HG03060 (cell line): ENCODE results near the gene SPG7.
"Not testable (repeated sequence)": the region's sequence is repeated elsewhere in the genome, so short reads cannot be mapped to it uniquely, and the experiment has no call there.

Source experiments
- ATAC-seq: cut with Tn5 transposase; IDR thresholded peaks from one replicate; pipeline ENCODE4 v1.9.1; 2021; ENCODE audit warnings: low read depth, moderate number of reproducible peaks; ENCODE audit not compliant: unreplicated experiment

Gene SPG7

DNA sequence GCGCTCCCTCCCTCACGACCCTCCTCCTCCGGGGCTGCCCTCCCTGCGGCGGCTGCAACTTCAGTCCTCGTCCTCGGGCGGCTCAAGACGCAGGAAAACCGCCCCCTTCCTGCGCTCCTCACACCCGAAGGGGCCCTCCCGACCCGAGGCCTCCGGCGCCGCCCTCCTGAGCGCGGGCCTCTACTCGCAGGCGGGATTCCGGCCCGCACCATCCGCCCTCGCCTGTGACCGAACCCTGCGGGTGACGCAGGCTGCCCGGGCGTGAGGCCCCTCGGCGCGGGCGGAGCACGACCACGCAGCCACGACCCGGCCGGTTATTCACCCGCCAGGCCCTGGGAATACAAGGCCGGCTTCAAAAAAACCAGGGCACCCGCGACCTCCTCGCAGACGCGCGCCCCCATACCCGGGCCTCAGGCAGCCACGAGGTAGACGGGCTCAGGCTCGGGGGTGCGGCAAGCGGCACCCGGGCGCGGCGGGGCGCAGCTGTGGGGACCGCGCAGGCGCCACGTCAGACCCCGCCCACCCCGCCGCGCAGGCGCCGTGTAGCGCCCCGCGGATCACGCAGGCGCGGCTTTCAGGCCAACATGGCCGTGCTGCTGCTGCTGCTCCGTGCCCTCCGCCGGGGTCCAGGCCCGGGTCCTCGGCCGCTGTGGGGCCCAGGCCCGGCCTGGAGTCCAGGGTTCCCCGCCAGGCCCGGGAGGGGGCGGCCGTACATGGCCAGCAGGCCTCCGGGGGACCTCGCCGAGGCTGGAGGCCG lies at the start of gene SPG7:
SPG7 (plus strand) TSS at position 570 of the 757 bp plus-strand sequence; CDS start at position 585, 15 bp downstream.
- ATAC-seq = peak; percentile 35

DNA sequence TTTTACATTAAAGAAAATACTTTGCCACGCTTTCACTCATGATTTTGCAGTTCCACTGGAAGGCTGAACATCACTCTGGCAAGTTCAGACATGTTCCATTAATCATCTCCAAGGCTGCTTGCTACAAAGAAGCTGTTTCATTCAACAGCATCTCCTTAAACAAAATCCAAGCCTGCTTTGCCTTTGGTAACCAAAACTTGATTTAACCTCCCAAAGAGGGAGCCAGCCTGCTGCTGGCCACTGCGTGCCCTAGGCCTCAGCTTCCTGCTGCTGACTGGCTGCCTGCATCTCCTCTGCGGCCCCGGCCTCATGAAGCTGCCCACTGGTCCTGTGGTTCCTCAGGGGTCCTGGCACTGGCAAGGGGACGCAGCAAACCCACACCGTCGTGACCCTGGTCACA lies 49.7 kb upstream of the SPG7 start:
- ATAC-seq = no peak

GRCh38 chr16:89458967-89459366 lies 49.2 kb upstream of the SPG7 start:
- ATAC-seq = no peak

GRCh38 chr16:89460556-89460955 lies 47.6 kb upstream of the SPG7 start:
- no peak for ATAC-seq

DNA sequence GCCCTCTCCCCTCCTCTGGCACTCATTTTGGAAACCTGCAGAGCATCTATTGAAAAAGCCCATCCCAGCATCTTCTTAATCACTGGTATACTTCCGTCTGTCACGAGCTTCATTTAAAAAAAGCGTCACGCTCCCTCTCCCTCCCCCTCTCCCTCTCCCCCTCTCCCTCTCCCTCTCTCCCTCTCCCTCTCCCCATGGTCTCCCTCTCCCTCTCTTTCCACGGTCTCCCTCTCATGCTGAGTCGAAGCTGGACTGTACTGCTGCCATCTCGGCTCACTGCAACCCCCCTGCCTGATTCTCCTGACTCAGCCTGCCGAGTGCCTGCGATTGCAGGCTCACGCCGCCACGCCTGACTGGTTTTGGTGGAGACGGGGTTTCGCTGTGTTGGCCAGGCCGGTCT lies 46.3 kb upstream of the SPG7 start:
- not testable (repeated sequence) for ATAC-seq

GRCh38 chr16:89462639-89463038 lies 45.6 kb upstream of the SPG7 start:
- ATAC-seq = not testable (repeated sequence)

GRCh38 chr16:89463312-89463711 lies 44.9 kb upstream of the SPG7 start:
- not testable (repeated sequence) for ATAC-seq

DNA sequence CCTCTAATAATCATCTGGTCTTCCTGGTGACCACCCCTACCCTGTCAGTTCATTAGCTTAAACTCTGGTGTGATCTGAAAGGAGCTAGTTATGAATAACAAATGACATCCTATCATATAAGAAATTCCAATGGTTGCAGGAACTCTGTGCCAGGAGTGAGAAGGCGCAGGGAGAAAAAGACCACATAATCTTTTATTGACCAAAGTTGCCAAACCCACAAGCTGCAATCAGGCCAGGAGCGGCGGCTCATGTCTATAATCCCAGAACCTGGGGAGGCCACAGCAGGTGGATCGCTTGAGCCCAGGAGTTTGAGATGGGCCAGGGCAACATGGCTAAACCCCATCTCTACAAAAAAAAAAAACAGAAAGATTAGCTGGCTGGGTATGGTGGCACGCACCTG lies 41.3 kb upstream of the SPG7 start:
- no peak for ATAC-seq

DNA sequence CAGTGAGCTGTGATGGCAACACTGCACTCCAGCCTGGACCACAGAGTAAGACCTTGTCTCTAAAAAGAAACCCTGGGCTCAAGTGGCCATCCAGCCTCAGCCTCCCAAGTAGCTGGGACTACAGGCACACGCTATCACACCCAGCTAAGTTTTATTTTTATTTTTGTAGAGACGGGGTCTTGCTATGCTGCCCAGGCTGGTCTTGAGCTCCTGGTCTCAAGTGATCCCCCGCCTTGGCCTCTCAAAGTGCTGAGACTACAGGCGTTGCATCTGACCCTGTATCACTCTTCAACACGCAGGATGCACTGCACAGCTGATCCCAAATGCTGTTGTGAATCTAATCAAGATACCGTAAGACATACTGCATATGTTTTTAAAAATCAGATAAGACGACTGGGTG lies 40.8 kb upstream of the SPG7 start:
- no peak for ATAC-seq

GRCh38 chr16:89472711-89473075 lies 35.5 kb upstream of the SPG7 start:
- no peak for ATAC-seq

DNA sequence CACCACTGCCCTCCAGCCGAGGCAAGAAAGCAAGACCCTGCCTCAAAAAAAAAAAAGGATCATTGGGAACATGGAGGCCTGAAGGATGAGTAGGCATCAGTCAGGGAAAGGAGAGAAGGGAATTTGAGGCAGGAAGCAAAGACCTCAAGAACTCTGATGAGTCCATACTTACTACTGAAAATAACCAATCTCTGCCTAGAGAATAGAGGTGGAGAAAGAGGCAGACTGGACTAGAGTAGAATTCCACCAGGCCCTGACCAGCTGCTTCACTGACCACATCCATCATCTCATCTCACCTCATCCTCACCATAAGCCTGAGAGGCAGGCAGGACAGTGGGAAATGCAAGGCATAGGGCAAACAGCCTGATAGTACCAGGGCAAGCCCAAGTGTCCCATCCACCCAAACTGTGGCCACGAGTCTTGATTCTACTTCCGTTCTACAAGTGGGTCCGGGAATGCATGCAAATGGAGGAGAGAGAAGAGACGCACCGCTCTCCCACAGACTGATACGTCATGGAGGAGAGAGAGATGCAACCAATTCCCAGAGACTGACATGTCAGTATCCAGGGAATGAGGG lies 35.0 kb upstream of the SPG7 start:
- no peak for ATAC-seq

- ATAC-seq = no peak
Measured at GRCh38 chr16:89473791-89474414, 34.3 kb upstream of the SPG7 start.

DNA sequence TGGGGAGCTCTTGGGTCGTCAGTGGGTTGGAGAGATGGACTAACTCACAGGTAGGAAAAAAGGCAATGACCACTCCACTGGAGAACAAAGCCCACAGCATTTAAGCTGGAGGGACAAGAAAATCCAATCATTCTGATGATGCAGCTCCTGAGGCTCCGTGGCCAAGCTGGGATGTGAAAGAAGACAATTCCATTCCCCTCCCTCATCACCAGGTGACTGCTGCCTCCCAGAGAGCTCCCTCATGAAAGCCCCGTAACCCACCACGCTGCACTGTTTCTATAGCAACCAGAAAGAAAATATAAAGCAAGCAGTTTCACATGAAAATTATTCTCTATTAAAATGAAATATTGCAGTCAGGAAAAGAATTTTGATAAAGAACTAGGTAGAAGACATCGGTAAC lies 33.1 kb upstream of the SPG7 start:
- no peak for ATAC-seq

GRCh38 chr16:89476379-89476778 lies 31.8 kb upstream of the SPG7 start:
- no peak for ATAC-seq

GRCh38 chr16:89476811-89477261 lies 31.4 kb upstream of the SPG7 start:
- ATAC-seq = no peak

DNA sequence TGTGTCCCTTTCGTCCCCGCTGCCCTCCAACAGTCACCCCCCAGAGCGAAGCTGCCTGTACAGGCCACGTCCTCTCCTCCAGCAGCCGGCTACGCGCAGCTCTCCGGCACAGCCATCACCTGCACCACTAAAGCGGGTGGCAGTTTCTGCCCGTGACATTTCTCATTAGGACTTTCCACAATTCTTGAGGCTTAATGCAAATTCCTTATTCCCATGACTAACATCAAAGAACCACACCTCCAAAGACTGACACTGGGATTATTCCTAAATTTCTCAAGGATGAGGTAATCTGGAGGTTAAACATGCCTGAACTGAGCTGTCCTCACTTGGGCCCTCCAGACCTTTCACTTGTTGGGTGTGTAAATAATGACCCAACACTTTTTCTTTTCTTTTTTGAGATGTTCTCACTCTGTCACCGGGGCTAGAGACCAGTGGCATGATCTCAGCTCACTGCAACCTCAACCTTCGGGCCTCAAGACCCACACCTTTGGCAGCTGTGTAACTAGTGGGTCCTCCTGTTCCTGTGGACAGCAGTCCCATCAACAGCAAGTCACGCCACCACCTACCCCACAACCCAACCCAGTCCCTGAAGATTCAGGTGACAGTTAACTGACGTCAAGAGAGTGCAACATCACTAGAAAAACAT lies 29.5 kb upstream of the SPG7 start:
- ATAC-seq = no peak

- no peak for ATAC-seq
Measured at GRCh38 chr16:89481356-89481955, 26.7 kb upstream of the SPG7 start.

DNA sequence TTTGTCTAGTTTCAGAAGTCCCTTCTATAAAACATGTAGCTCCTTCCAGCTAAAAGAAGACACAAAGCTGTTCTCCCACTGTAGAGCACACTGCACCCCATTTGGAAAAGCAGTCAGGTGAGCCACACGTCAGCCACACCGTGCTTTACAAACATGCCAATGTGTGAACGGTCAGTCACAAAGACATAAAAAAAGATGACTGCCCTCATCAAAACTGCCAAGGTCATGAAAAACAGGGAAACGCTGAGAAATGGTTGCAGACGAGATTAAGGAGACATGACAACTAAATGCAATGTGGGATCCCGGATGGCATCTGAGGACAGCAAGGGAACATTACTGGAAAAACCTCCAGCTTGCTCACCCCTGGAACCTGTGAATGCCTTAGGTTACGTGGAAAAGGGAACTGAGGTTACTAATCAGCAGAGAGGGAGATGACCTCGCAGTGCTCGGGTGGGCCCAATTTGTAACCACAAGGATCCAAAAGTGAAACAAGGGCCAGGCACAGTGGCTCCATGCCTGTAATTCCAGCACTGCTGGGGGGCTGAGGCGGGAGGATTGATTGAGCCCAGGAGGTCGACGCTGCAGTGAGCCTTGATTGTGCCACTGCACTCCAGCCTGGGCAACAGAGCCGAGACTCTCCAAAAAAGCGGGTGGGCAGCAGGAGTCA lies 25.9 kb upstream of the SPG7 start:
- no peak for ATAC-seq

DNA sequence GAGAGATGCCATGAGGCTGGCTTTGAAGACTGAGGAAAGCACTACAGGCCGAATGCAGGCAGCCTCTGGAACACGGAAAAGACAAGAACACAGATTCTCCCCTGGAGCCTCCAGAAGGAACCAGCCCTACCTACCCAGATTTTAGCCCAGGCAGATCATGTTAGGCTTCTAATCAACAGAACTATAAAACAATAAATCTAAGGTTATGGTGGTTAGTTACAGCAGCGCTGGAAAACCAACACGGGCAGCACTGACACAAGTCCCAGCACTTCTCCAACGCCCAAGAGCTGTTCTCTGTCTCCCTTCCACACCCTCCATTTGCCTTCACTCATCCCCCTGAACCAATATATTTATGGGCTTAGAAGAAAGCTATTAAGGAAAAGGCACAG lies 25.4 kb upstream of the SPG7 start:
- no peak for ATAC-seq

- no peak for ATAC-seq
Measured at GRCh38 chr16:89484041-89484501, 24.1 kb upstream of the SPG7 start.
